ENCODE data around the gene JMY.
A peak's percentile ranks its signal among the peaks of the same experiment; 100 is the strongest.

JMY gene

GRCh38 chr5:79318935-79319614, 83.1 kb downstream of the JMY start:
- DNase-seq (ENCODE audit: low spot score), result peak; percentile 58
- no peak for TF ChIP-seq CTCF (conservative IDR thresholded peaks at IDR 0.05; ENCODE audit: low read depth)
- CTCF ChIA-PET, result interaction anchor here (0.6 to 0.7 kb wide), 3 partner anchors 12 to 114 kb away, joined by 3 to 6 read pairs (median 3); no protein-coding TSS in a partner anchor
- H3K27ac ChIP-seq, result no peak overlapping the region
- POLR2A ChIA-PET (ENCODE audit: low non-redundant PET), result interaction anchor here (0.6 kb wide), 1 partner anchor 18 kb away, joined by 3 read pairs; no protein-coding TSS in a partner anchor

- CTCF ChIA-PET, result no interaction called here
- no peak for TF ChIP-seq CTCF (conservative IDR thresholded peaks at IDR 0.05; ENCODE audit: low read depth)
- H3K27ac ChIP-seq, result no peak overlapping the region
- POLR2A ChIA-PET (ENCODE audit: low non-redundant PET), result no interaction called here
- no peak for DNase-seq (ENCODE audit: low spot score)
Measured at GRCh38 chr5:79329453-79329852, 93.5 kb downstream of the JMY start.

- POLR2A ChIA-PET (ENCODE audit: low non-redundant PET), result no interaction called here
- H3K27ac ChIP-seq, result no peak overlapping the region
- CTCF ChIA-PET, result no interaction called here
- DNase-seq (ENCODE audit: low spot score), result no peak
- no peak for TF ChIP-seq CTCF (conservative IDR thresholded peaks at IDR 0.05; ENCODE audit: low read depth)
Measured at GRCh38 chr5:79330071-79330470, 94.1 kb downstream of the JMY start.

GRCh38 chr5:79333852-79334557, 98.1 kb downstream of the JMY start:
- POLR2A ChIA-PET (ENCODE audit: low non-redundant PET), result no interaction called here
- no peak for TF ChIP-seq CTCF (conservative IDR thresholded peaks at IDR 0.05; ENCODE audit: low read depth)
- DNase-seq (ENCODE audit: low spot score), result no peak

GRCh38 chr5:79346420-79346824, 110.5 kb downstream of the JMY start:
- no peak overlapping the region for H3K27ac ChIP-seq
- no peak for TF ChIP-seq CTCF (conservative IDR thresholded peaks at IDR 0.05; ENCODE audit: low read depth)
- ChIA-PET POLR2A (ENCODE audit: low non-redundant PET) (no interaction called here), CTCF (interaction anchor here (0.7 kb wide), 1 partner anchor 108 kb away, joined by 3 read pairs; no protein-coding TSS in a partner anchor)
- peak; percentile 77 for DNase-seq (ENCODE audit: low spot score)

More at GRCh38 chr5:79333852-79334557, 98.1 kb downstream of the JMY start:
- H3K27ac ChIP-seq, result no peak overlapping the region
- CTCF ChIA-PET, result interaction anchor here (0.6 to 0.7 kb wide), 2 partner anchors 17 to 227 kb away, joined by 3 read pairs; no protein-coding TSS in a partner anchor

GRCh38 chr5:79349047-79349446, 113.1 kb downstream of the JMY start:
- no peak for TF ChIP-seq CTCF (conservative IDR thresholded peaks at IDR 0.05; ENCODE audit: low read depth)
- CTCF ChIA-PET, result no interaction called here
- POLR2A ChIA-PET (ENCODE audit: low non-redundant PET), result no interaction called here
- H3K27ac ChIP-seq, result no peak overlapping the region
- DNase-seq (ENCODE audit: low spot score), result peak; percentile 38
